ENCODE measurements around the gene MB21D2. TPM values are rescaled to one million over a fixed set of nuclear protein-coding genes. Genes with fewer than 3 reads are reported as not detected.
A peak's percentile ranks its signal among the peaks of the same experiment; 100 is the strongest.

Gene MB21D2
- total and polyA plus RNA-seq, 2 of the 8 experiments (the other 6 are each of a cell fraction or from before 2014, with no cell fraction given): 10.0 to 21.0 TPM

DNA sequence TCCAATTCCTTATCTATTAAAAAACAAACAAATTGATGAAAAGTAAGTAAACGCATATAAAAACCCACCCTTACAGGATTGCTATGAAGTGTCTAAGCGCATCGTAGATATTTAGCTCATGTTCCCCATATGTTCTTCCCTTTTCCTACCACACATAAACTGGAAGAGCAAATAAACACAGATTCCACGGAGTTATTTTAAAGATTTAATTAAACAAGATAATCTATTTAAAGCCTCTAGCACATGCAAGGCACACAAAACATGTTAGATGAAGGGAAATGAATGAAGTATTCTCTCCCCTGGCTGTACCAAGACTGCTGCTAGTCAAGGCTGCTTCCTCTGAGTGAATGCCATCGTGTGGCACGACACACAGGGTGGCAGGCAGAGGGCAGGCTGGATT, 111.9 kb downstream of the MB21D2 start:
- WGBS, 2 experiments (ENCODE audit: extremely low coverage in 1 of 2, insufficient coverage in 1 of 2, insufficient read length in 1 of 2, insufficient replicate concordance in 2 of 2, low coverage in 1 of 2, low lambda C conversion rate in 2 of 2, missing lambda C conversion rate in 1 of 2): 91% methylated on average over 6 of the region's 6 CpGs; no CpG with 5 or more reads in 1 of the 2 experiments
- CTCF ChIA-PET (ENCODE audit: partially characterized antibody): interaction anchor here (1.2 to 2.8 kb wide), 7 partner anchors 9 to 238 kb away, joined by 3 to 13 read pairs (median 5); no protein-coding TSS in a partner anchor
- H2AFZ ChIP-seq (ENCODE audit: low read length): no peak overlapping the region
- no peak for TF ChIP-seq NANOG (IDR thresholded peaks at IDR 0.05; ENCODE audit: insufficient read depth, low read depth, low read length, poor library complexity, severe bottlenecking)
- TF ChIP-seq SIX5 (IDR thresholded peaks at IDR 0.05; ENCODE audit: low read depth, low read length): no peak
- TF ChIP-seq CTBP2 (IDR thresholded peaks at IDR 0.05; ENCODE audit: borderline replicate concordance, insufficient read depth, insufficient read length, low read length): no peak
- no peak for TF ChIP-seq CHD1 (IDR thresholded peaks at IDR 0.05; ENCODE audit: low read depth, low read length)
- TF ChIP-seq SP2 (IDR thresholded peaks at IDR 0.05; ENCODE audit: low read length): no peak
- no peak for TF ChIP-seq SIRT6 (IDR thresholded peaks at IDR 0.05; ENCODE audit: low read length)
- TF ChIP-seq POLR2AphosphoS5 (IDR thresholded peaks at IDR 0.05; ENCODE audit: low read depth, low read length): no peak
- TF ChIP-seq CHD2 (IDR thresholded peaks at IDR 0.05; ENCODE audit: low read length): no peak
- no peak for TF ChIP-seq GTF2F1 (IDR thresholded peaks at IDR 0.05; ENCODE audit: borderline replicate concordance, low read depth, low read length)
- TF ChIP-seq, protein P1, sequence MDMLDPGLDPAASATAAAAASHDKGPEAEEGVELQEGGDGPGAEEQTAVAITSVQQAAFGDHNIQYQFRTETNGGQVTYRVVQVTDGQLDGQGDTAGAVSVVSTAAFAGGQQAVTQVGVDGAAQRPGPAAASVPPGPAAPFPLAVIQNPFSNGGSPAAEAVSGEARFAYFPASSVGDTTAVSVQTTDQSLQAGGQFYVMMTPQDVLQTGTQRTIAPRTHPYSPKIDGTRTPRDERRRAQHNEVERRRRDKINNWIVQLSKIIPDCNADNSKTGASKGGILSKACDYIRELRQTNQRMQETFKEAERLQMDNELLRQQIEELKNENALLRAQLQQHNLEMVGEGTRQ (IDR thresholded peaks at IDR 0.05; ENCODE audit: low read length): no peak
- TF ChIP-seq TAF7 (optimal IDR thresholded peaks at IDR 0.05; ENCODE audit: borderline replicate concordance, low read depth, low read length): no peak
- TF ChIP-seq TEAD4 (IDR thresholded peaks at IDR 0.05; ENCODE audit: low read depth, low read length): no peak
- no peak for TF ChIP-seq KDM1A (IDR thresholded peaks at IDR 0.05; ENCODE audit: borderline replicate concordance, low read length)
- TF ChIP-seq POLR2A (IDR thresholded peaks at IDR 0.05; ENCODE audit: control extremely low read depth in 1 of 2, low read depth in 2 of 2, low read length in 2 of 2): no peak

More for the DNA sequence above, 111.9 kb downstream of the MB21D2 start:
- Histone ChIP-seq H3K4ac (replicated peaks; ENCODE audit: insufficient read length, low read depth, low read length) (no peak overlapping the region), H3K36me3 (ENCODE audit: control insufficient read depth in 2 of 4, insufficient read depth in 4 of 4, low read length in 3 of 4) (no peaks in the 10 kb centered on the region), H3K4me3 (ENCODE audit: extremely low read depth in 1 of 4, insufficient read depth in 2 of 4, low read depth in 3 of 4, low read length in 4 of 4) (no peak overlapping the region), H3K27ac (ENCODE audit: low read depth, low read length) (no peak overlapping the region), H4K20me1 (replicated peaks in 1 of 2; ENCODE audit: control insufficient read depth in 1 of 2, insufficient read depth in 2 of 2, low read length in 2 of 2) (peaks cover 0 to 2% of the 10 kb centered on the region in 2 experiments), H3K56ac (replicated peaks; ENCODE audit: insufficient read length, low read depth, low read length) (no peak overlapping the region), H4K5ac (ENCODE audit: insufficient read length, low read depth, low read length) (no peak overlapping the region), H4K91ac (replicated peaks; ENCODE audit: insufficient read length, low read length) (no peak overlapping the region), H3K9me3 (ENCODE audit: insufficient read depth in 2 of 2, low read depth in 1 of 2, low read length in 1 of 2) (no peaks in the 10 kb centered on the region), H3K23me2 (ENCODE audit: low read depth, low read length) (no peaks in the 10 kb centered on the region), H2BK120ac (replicated peaks; ENCODE audit: low read depth, low read length) (no peak overlapping the region), H3K9ac (replicated peaks in 1 of 4; ENCODE audit: extremely low read depth in 1 of 4, low read depth in 3 of 4, low read length in 3 of 4) (no peak overlapping the region; a peak in 2 of 7 replicates), H2BK12ac (ENCODE audit: low read depth, low read length) (no peak overlapping the region), H3K4me1 (replicated peaks in 1 of 4; ENCODE audit: control insufficient read depth in 3 of 4, insufficient read depth in 4 of 4, low read length in 3 of 4) (peaks cover 0 to 3% (median 0%) of the 10 kb centered on the region in 4 experiments; a peak in 1 of 7 replicates), H3K79me1 (ENCODE audit: low read depth, low read length) (peaks cover 5% of the 10 kb centered on the region; the same call in 1 of the 2 replicates), H2AK5ac (ENCODE audit: low read depth, low read length) (no peak overlapping the region; the same call in 1 of the 2 replicates), H3K27me3 (replicated peaks in 1 of 4; ENCODE audit: control insufficient read depth in 3 of 4, extremely low read depth in 1 of 4, insufficient read depth in 3 of 4, low read length in 3 of 4) (no peaks in the 10 kb centered on the region), H3K23ac (ENCODE audit: insufficient read length) (peak overlapping the region; percentile 37), H2BK5ac (ENCODE audit: low read depth, low read length) (no peak overlapping the region), H3K14ac (ENCODE audit: insufficient read length) (no peak overlapping the region), H3K79me2 (ENCODE audit: control insufficient read depth in 1 of 2, insufficient read depth in 2 of 2, low read length in 2 of 2) (peaks cover 0 to 44% of the 10 kb centered on the region in 2 experiments; a peak in 2 of 4 replicates), H4K8ac (ENCODE audit: extremely low read depth, insufficient read depth, low read length) (no peak overlapping the region), H2BK20ac (ENCODE audit: low read length) (no peak overlapping the region), H2BK15ac (ENCODE audit: low read length) (no peak overlapping the region), H3K4me2 (ENCODE audit: insufficient read depth in 1 of 2, low read depth in 2 of 2, low read length in 2 of 2) (no peak overlapping the region), H3K18ac (ENCODE audit: extremely low read depth, low read length) (no peak overlapping the region)
- no peak for DNase-seq (ENCODE audit: low read depth in 1 of 2, low spot score in 2 of 2)
- POLR2A ChIA-PET (ENCODE audit: partially characterized antibody): interaction anchor here (0.5 kb wide), 1 partner anchor 10 kb away, joined by 3 read pairs; no protein-coding TSS in a partner anchor
- FAIRE-seq: no peak

Measured in H1 (cell line).